CD14-positive monocyte (primary cell): ENCODE data around the gene GP1BA. TPM values are rescaled to one million over a fixed set of nuclear protein-coding genes. Genes with fewer than 3 reads are reported as not detected.
A peak's percentile ranks its signal among the peaks of the same experiment; 100 is the strongest.

Experiments used
- DNase-seq, 3 donors: peaks; one replicate each; pipeline ENCODE4 v3.0.0-alpha.2; 2011 to 2022
- H2AFZ ChIP-seq: 2 replicates; pipeline ENCODE4 v1.6.0; 2012; ENCODE audit warnings: mild to moderate bottlenecking, low read depth, low read length, inconsistent platforms; ENCODE audit not compliant: insufficient read depth, poor library complexity, severe bottlenecking
- H3K27ac ChIP-seq, 2 donors: 1 replicate in 1 of 2; 2 replicates in 1 of 2; pipeline ENCODE4 v1.5.1; 2012 to 2013; ENCODE audit warnings: low read length in 2 of 2, control low read depth in 1 of 2, inconsistent platforms in 1 of 2, low read depth in 1 of 2, mild to moderate bottlenecking in 1 of 2
- H3K27me3 ChIP-seq, 2 donors: one replicate each; pipeline versions ENCODE4 v1.6.0 to v1.6.1; 2011 to 2013; ENCODE audit warnings: low read length in 2 of 2; ENCODE audit not compliant: control insufficient read depth in 2 of 2, insufficient read depth in 2 of 2
- H3K36me3 ChIP-seq, 2 donors: replicated peaks in 1 of 2; 1 replicate in 1 of 2; 2 replicates in 1 of 2; pipeline versions ENCODE4 v1.5.1 to v1.6.1; 2012 to 2013; ENCODE audit warnings: low read length in 2 of 2, control low read depth in 1 of 2, inconsistent platforms in 1 of 2, mild to moderate bottlenecking in 1 of 2; ENCODE audit not compliant: insufficient read depth in 2 of 2, control insufficient read depth in 1 of 2
- H3K4me1 ChIP-seq, 2 donors: 1 replicate in 1 of 2; 2 replicates in 1 of 2; pipeline versions ENCODE4 v1.5.1 to v1.6.1; 2012 to 2013; ENCODE audit warnings: low read length in 2 of 2, control low read depth in 1 of 2, inconsistent platforms in 1 of 2, mild to moderate bottlenecking in 1 of 2, moderate library complexity in 1 of 2; ENCODE audit not compliant: insufficient read depth in 2 of 2, control insufficient read depth in 1 of 2
- H3K4me2 ChIP-seq: replicated peaks from 2 replicates; pipeline ENCODE3; 2012; ENCODE audit warnings: low read length, moderate library complexity, mild to moderate bottlenecking; ENCODE audit not compliant: poor library complexity, severe bottlenecking; ENCODE audit errors: extremely low read depth
- H3K4me3 ChIP-seq, 3 experiments: fragments of 200-600 bp in 1 of 3; sonication (generic) in 1 of 3; replicated peaks in 1 of 3; 1 replicate in 2 of 3; 2 replicates in 1 of 3; pipeline ENCODE4 v1.5.1; 2011 to 2013; ENCODE audit warnings: low read length in 3 of 3, mild to moderate bottlenecking in 3 of 3, control low read depth in 2 of 3, low read depth in 2 of 3, inconsistent platforms in 1 of 3, moderate library complexity in 1 of 3
- H3K79me2 ChIP-seq: 2 replicates; pipeline ENCODE4 v1.6.0; 2012; ENCODE audit warnings: mild to moderate bottlenecking, control low read depth, inconsistent platforms, low read length, moderate library complexity; ENCODE audit not compliant: insufficient read depth
- H3K9ac ChIP-seq: 2 replicates; pipeline ENCODE4 v1.6.0; 2017; ENCODE audit warnings: low read length, mild to moderate bottlenecking; ENCODE audit not compliant: insufficient read depth, poor library complexity, severe bottlenecking
- H3K9me3 ChIP-seq, 2 donors: replicated peaks in 1 of 2; 1 replicate in 1 of 2; 2 replicates in 1 of 2; pipeline versions ENCODE4 v1.5.1 to v1.6.1; 2012 to 2013; ENCODE audit warnings: low read length in 2 of 2, control low read depth in 1 of 2; ENCODE audit not compliant: control insufficient read depth in 1 of 2, insufficient read depth in 1 of 2
- H4K20me1 ChIP-seq: 2 replicates; pipeline ENCODE4 v1.6.0; 2012; ENCODE audit warnings: mild to moderate bottlenecking, low read length, control low read depth, moderate library complexity; ENCODE audit not compliant: insufficient read depth
- H3K27ac Mint-ChIP-seq, 7 donors: one replicate each; pipeline ENCODE4 v1.8.0; 2020; ENCODE audit warnings: mild to moderate bottlenecking in 7 of 7, mixed read lengths in 7 of 7, moderate library complexity in 6 of 7, inconsistent platforms in 2 of 7
- H3K27me3 Mint-ChIP-seq, 3 donors: one replicate each; pipeline ENCODE4 v1.8.0; 2021 to 2022; ENCODE audit warnings: low read depth in 3 of 3, mild to moderate bottlenecking in 3 of 3, mixed read lengths in 3 of 3, moderate library complexity in 3 of 3, inconsistent platforms in 1 of 3
- H3K36me3 Mint-ChIP-seq, 2 donors: one replicate each; pipeline ENCODE4 v1.8.0; 2020; ENCODE audit warnings: mixed read lengths in 2 of 2, inconsistent platforms in 1 of 2, mild to moderate bottlenecking in 1 of 2
- H3K4me1 Mint-ChIP-seq: one replicate; pipeline ENCODE4 v1.8.0; 2020; ENCODE audit warnings: mild to moderate bottlenecking, mixed read lengths
- H3K4me3 Mint-ChIP-seq, 2 donors: one replicate each; pipeline ENCODE4 v1.8.0; 2020; ENCODE audit warnings: mild to moderate bottlenecking in 2 of 2, mixed read lengths in 2 of 2, moderate library complexity in 1 of 2
- H3K9me3 Mint-ChIP-seq, 7 donors: one replicate each; pipeline ENCODE4 v1.8.0; 2020 to 2022; ENCODE audit warnings: mixed read lengths in 7 of 7, mild to moderate bottlenecking in 6 of 7, moderate library complexity in 6 of 7, inconsistent platforms in 2 of 7
- WGBS: methylation state at CpG from one replicate; pipeline ENCODE4 v1.1.5; 2013; ENCODE audit warnings: missing lambda C conversion rate; ENCODE audit not compliant: insufficient coverage; 5-methylcytosine and 5-hydroxymethylcytosine counted together
- intact Hi-C, 2 donors: fragments of 100-400 bp; cut with micrococcal nuclease; formaldehyde crosslinking; loops; one replicate each; pipeline versions ENCODE4 v1.15.0 to v1.15.1; 2023
- polyA plus RNA-seq, 3 donors: library from polyadenylated mRNA; depleted of rRNA in 1 of 3; unstranded in 2 of 3; stranded (reverse) in 1 of 3; fragments of 300-500 nt in 2 of 3; fragments of >200 nt in 1 of 3; fragmentation: Illumina TruSeq in 2 of 3; gene quantifications; 1 replicate in 2 of 3; 2 replicates in 1 of 3; pipeline ENCODE4 v1.2.3, GENCODE V29; 2012 to 2021
- TF ChIP-seq, protein P1 (sequence below): fragments of 200-600 bp; IDR thresholded peaks from one replicate; pipeline ENCODE4 v1.8.0; 2022; ENCODE audit warnings: antibody characterized with exemption, mild to moderate bottlenecking

Gene GP1BA
- polyA plus RNA-seq, 3 donors = 0.24 to 0.29 TPM; not detected in 1

DNA sequence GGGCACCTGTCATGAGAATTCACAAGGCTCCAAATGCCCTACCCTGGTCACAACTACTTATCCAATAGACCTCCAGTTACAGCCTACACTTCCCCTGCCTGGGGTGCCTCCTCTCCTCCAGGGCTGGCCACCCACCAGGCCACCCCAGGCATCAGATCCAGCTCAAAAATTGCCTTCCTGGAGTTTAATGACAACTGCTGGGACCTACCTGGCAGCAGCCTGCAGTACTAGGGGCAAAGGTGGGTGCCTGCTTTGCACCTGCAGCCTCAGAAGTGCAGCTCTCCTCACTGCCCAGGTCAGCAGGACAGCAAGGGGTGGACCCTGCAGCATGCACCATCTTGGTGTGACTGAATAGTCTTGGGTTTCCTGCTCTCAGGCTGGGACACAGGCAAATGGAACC, 3.6 kb downstream of the GP1BA start:
- Mint-ChIP-seq H3K27ac (peak overlapping the region in 1 of 7 donors; percentile 80), H3K4me1 (peaks cover 52% of the 10 kb centered on the region), H3K36me3 (peaks cover 37% of the 10 kb centered on the region in 2 donors), H3K4me3 (no peak overlapping the region), H3K27me3 (peaks cover 7 to 14% (median 8%) of the 10 kb centered on the region in 3 donors), H3K9me3 (no peaks in the 10 kb centered on the region)
- TF ChIP-seq, protein P1, sequence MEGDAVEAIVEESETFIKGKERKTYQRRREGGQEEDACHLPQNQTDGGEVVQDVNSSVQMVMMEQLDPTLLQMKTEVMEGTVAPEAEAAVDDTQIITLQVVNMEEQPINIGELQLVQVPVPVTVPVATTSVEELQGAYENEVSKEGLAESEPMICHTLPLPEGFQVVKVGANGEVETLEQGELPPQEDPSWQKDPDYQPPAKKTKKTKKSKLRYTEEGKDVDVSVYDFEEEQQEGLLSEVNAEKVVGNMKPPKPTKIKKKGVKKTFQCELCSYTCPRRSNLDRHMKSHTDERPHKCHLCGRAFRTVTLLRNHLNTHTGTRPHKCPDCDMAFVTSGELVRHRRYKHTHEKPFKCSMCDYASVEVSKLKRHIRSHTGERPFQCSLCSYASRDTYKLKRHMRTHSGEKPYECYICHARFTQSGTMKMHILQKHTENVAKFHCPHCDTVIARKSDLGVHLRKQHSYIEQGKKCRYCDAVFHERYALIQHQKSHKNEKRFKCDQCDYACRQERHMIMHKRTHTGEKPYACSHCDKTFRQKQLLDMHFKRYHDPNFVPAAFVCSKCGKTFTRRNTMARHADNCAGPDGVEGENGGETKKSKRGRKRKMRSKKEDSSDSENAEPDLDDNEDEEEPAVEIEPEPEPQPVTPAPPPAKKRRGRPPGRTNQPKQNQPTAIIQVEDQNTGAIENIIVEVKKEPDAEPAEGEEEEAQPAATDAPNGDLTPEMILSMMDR = no peak
- intact Hi-C loops = loop anchor here in 1 of 2 donors (5.0 kb wide), 1 partner anchor 42 kb away; no protein-coding TSS in a partner anchor
- DNase-seq = no peak
- peaks cover 28% of the 10 kb centered on the region for H3K79me2 ChIP-seq
- H3K4me1 ChIP-seq = peaks cover 44 to 50% of the 10 kb centered on the region in 2 donors
- no peak overlapping the region for H3K9ac ChIP-seq
- peaks cover 25% of the 10 kb centered on the region for H4K20me1 ChIP-seq
- peaks cover 20 to 23% of the 10 kb centered on the region in 2 donors for H3K36me3 ChIP-seq
- H3K9me3 ChIP-seq = no peaks in the 10 kb centered on the region
- no peak overlapping the region for H3K4me2 ChIP-seq
- no peak overlapping the region for H3K4me3 ChIP-seq
- H3K27me3 ChIP-seq = no peaks in the 10 kb centered on the region
- no peak overlapping the region for H2AFZ ChIP-seq
- H3K27ac ChIP-seq = no peak overlapping the region

- Histone ChIP-seq H2AFZ (no peak overlapping the region), H4K20me1 (peaks cover 27% of the 10 kb centered on the region), H3K4me1 (peaks cover 50 to 57% of the 10 kb centered on the region in 2 donors), H3K4me2 (no peak overlapping the region), H3K36me3 (peaks cover 20 to 23% of the 10 kb centered on the region in 2 donors), H3K79me2 (peaks cover 36% of the 10 kb centered on the region), H3K27ac (no peak overlapping the region), H3K27me3 (no peaks in the 10 kb centered on the region), H3K4me3 (no peak overlapping the region), H3K9ac (no peak overlapping the region), H3K9me3 (no peaks in the 10 kb centered on the region)
- TF ChIP-seq, protein P1 = no peak
- peak overlapping the region in 3 of 7 donors; percentile 21 to 80 (median 60) for H3K27ac Mint-ChIP-seq
- intact Hi-C loops = loop anchor here in 1 of 2 donors (5.0 kb wide), 1 partner anchor 41 kb away; no protein-coding TSS in a partner anchor
- WGBS = 91% methylated on average over 3 of the region's 3 CpGs
- H3K36me3 Mint-ChIP-seq = peaks cover 29 to 30% of the 10 kb centered on the region in 2 donors
- H3K4me1 Mint-ChIP-seq = peaks cover 58% of the 10 kb centered on the region
- H3K4me3 Mint-ChIP-seq = no peak overlapping the region
- no peaks in the 10 kb centered on the region for H3K9me3 Mint-ChIP-seq
- no peak for DNase-seq
- peaks cover 7 to 14% (median 8%) of the 10 kb centered on the region in 3 donors for H3K27me3 Mint-ChIP-seq
Measured at GRCh38 chr17:4936436-4936835, 4.4 kb downstream of the GP1BA start.
